Activated T-helper 2 cell treated with anti-CD3 and anti-CD28 coated beads, Interferon-gamma antibody, Interleukin-2, Interleukin-4, amounts not matched to agents 10 μg/mL and 5 μg/mL and 100 μg/mL, durations not matched to agents 14 hours and 24 hours and 36 hours (primary cell): ENCODE measurements around the gene ASIC3. TPM values are rescaled to one million over a fixed set of nuclear protein-coding genes. Genes with fewer than 3 reads are reported as not detected.

Experiments used
- DNase-seq: peaks from one replicate; pipeline ENCODE4 v3.0.0; 2021; ENCODE audit warnings: low spot score
- H3K27ac Mint-ChIP-seq: one replicate; pipeline ENCODE4 v1.8.0; 2021; ENCODE audit warnings: mixed read lengths
- H3K27me3 Mint-ChIP-seq: one replicate; pipeline ENCODE4 v1.8.0; 2021; ENCODE audit warnings: low read depth, mixed read lengths
- H3K36me3 Mint-ChIP-seq: one replicate; pipeline ENCODE4 v1.8.0; 2021; ENCODE audit warnings: low read depth, mixed read lengths
- H3K4me1 Mint-ChIP-seq: one replicate; pipeline ENCODE4 v1.8.0; 2021; ENCODE audit warnings: low read depth, mixed read lengths
- H3K4me3 Mint-ChIP-seq: one replicate; pipeline ENCODE4 v1.8.0; 2021; ENCODE audit warnings: low read depth, mild to moderate bottlenecking, moderate library complexity, mixed read lengths
- H3K9me3 Mint-ChIP-seq: one replicate; pipeline ENCODE4 v1.8.0; 2021; ENCODE audit warnings: mixed read lengths
- intact Hi-C: fragments of 100-400 bp; cut with micrococcal nuclease; formaldehyde crosslinking; loops from one replicate; pipeline ENCODE4 v1.15.1; 2023
- total RNA-seq: library from RNA; stranded (reverse); gene quantifications from 2 replicates; pipeline ENCODE4 v1.2.3, GENCODE V29; 2022

ASIC3 gene
- total RNA-seq, 1 donor from 2014 or later = 4.0 TPM

DNA sequence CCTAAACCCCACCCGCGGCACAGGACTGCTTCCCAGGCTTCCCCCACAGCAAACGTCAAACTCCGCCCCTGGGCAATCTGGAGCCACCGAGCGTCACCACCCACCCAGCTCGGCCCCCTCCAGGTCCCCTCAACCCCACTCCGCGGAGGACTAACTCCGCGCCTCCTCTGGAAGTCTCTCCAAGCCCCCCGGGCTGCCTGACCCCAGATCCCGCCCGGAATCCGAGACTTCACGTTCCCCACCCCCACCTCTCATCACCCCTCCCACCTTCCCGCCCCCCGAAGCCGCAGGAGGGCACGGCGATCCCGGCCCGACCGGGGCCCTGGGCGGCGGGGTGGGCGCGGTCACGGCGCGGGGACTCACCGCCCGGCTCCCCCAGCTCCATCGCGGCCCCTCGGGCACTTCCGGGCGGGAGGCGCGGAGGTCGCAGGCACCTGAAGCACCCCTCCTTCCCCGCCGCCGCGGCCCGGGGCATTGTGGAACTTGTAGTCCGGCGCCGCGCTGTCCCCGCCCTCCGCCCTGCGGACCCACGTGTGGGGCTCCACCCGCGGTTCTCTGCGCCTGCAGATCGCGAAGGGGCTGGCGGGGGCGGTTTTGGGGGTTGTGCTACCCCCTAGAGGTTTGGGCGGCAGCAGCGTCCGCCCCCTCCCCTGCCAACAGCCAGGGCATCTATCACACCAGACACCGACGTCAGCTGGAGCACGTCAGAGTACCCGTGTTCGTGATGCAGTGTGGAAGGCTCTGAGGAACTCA, 34.9 kb downstream of the ASIC3 start, which contains the start of gene TMUB1:
TMUB1 (minus strand) TSS at position 423 of the 753 bp plus-strand sequence. CDS start 930 bp downstream, outside the sequence.
- peak; percentile 76 for DNase-seq
- H3K4me1 Mint-ChIP-seq = peaks cover 26% of the 10 kb centered on the region
- H3K4me3 Mint-ChIP-seq = peak within 1 kb of the TSS; percentile 94
- H3K27me3 Mint-ChIP-seq = peaks cover 6% of the 10 kb centered on the region
- peak within 1 kb of the TSS; percentile 86 for H3K27ac Mint-ChIP-seq
- H3K9me3 Mint-ChIP-seq = no peaks in the 10 kb centered on the region
- H3K36me3 Mint-ChIP-seq = peaks cover 17% of the 10 kb centered on the region
- intact Hi-C loops = loop anchor here (1.0 to 10.0 kb wide), 2 partner anchors 55 to 142 kb away; partner anchors contain the start of genes ABCB8 and ABCF2

- H3K36me3 Mint-ChIP-seq = peaks cover 15% of the 10 kb centered on the region
- H3K4me1 Mint-ChIP-seq = peaks cover 26% of the 10 kb centered on the region
- H3K27ac Mint-ChIP-seq = peak overlapping the region; percentile 6
- peak overlapping the region; percentile 70 for H3K4me3 Mint-ChIP-seq
- no peaks in the 10 kb centered on the region for H3K9me3 Mint-ChIP-seq
- H3K27me3 Mint-ChIP-seq = peaks cover 6% of the 10 kb centered on the region
- intact Hi-C loops = loop anchor here (1.0 to 10.0 kb wide), 2 partner anchors 55 to 141 kb away; partner anchors contain the start of genes ABCB8 and ABCF2
- DNase-seq = no peak
Measured at GRCh38 chr7:151083824-151084160, 35.5 kb downstream of the ASIC3 start.

- intact Hi-C loops = loop anchor here (5.0 to 10.0 kb wide), 2 partner anchors 139 to 418 kb away; partner anchors contain the start of gene ABCF2
- peak overlapping the region; percentile 78 for H3K27ac Mint-ChIP-seq
Measured at GRCh38 chr7:151085329-151085690, 37.0 kb downstream of the ASIC3 start.

GRCh38 chr7:151085691-151086620, 37.6 kb downstream of the ASIC3 start, which contains the start of gene AGAP3:
Gene AGAP3 (plus strand): TSS chr7:151086475. CDS start chr7:151086742, 267 bp downstream.
- intact Hi-C loops = loop anchor here (5.0 to 10.0 kb wide), 2 partner anchors 139 to 419 kb away; partner anchors contain the start of gene ABCF2
- Mint-ChIP-seq H3K27me3 (peaks cover 8% of the 10 kb centered on the region), H3K36me3 (peaks cover 9% of the 10 kb centered on the region), H3K9me3 (no peaks in the 10 kb centered on the region), H3K4me3 (peak within 1 kb of the TSS; percentile 87), H3K4me1 (peaks cover 24% of the 10 kb centered on the region), H3K27ac (peak within 1 kb of the TSS; percentile 79)
- peak; percentile 46 for DNase-seq

More at GRCh38 chr7:151085329-151085690, 37.0 kb downstream of the ASIC3 start:
- H3K9me3 Mint-ChIP-seq = no peaks in the 10 kb centered on the region
- peaks cover 8% of the 10 kb centered on the region for H3K27me3 Mint-ChIP-seq
- peaks cover 9% of the 10 kb centered on the region for H3K36me3 Mint-ChIP-seq
- peak overlapping the region; percentile 86 for H3K4me3 Mint-ChIP-seq
- H3K4me1 Mint-ChIP-seq = peaks cover 24% of the 10 kb centered on the region
- DNase-seq = no peak

GRCh38 chr7:151086802-151087244, 38.5 kb downstream of the ASIC3 start:
- peak overlapping the region; percentile 79 for H3K27ac Mint-ChIP-seq
- H3K4me3 Mint-ChIP-seq = peak overlapping the region; percentile 87
- H3K27me3 Mint-ChIP-seq = peaks cover 8% of the 10 kb centered on the region
- peaks cover 9% of the 10 kb centered on the region for H3K36me3 Mint-ChIP-seq
- H3K9me3 Mint-ChIP-seq = no peaks in the 10 kb centered on the region
- intact Hi-C loops = loop anchor here (5.0 to 10.0 kb wide), 2 partner anchors 138 to 420 kb away; partner anchors contain the start of gene ABCF2
- peak; percentile 28 for DNase-seq
- peaks cover 24% of the 10 kb centered on the region for H3K4me1 Mint-ChIP-seq

- Mint-ChIP-seq H3K4me1 (peaks cover 23% of the 10 kb centered on the region), H3K27ac (peak overlapping the region; percentile 58)
- intact Hi-C loops = loop anchor here (1.0 to 10.0 kb wide), 3 partner anchors 24 to 420 kb away; partner anchors contain the start of gene ABCF2
Measured at GRCh38 chr7:151087245-151088018, 39.1 kb downstream of the ASIC3 start.

DNA sequence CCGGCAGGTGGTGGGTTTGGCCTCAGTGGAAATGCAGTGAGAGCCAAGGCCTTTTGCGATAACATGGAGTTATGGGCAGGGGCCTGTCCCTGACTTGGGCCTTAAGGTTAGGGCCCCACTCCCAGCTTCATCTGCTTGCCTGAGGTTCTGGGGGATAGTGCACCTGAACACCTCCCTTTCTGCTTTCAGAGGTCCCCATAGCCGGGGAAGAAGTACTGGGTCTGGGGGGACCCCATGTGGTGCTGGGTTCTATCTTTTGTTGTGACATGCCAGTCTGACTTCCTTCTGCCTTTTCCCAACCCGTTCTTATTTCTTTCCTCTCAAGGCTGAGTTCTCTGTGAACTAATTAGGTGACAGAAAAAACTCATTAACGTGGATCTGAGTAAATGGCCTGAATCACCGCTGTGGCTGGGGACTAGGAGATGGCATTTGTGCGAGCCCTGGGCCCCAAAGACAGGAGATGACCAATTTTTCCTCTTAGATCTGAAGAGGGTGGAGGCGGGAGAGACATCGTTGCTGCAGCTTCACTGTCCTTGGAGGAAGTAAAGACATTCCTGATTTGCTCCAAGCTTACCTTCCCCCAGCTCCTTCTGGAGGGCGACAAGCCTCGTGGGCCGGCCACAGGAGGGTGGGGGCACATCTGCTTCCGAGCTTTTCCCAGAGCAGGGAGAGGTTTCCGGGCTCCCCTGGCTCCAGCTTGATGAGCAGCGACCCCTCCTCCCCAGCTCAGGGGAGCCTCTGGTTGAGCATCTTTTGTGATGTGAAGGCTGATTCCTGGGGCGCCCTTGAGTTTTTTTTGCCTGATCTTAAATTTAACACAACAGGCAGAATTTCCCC, 39.9 kb downstream of the ASIC3 start:
- peaks cover 8% of the 10 kb centered on the region for H3K27me3 Mint-ChIP-seq
- H3K9me3 Mint-ChIP-seq = no peaks in the 10 kb centered on the region
- peaks cover 4% of the 10 kb centered on the region for H3K36me3 Mint-ChIP-seq
- H3K27ac Mint-ChIP-seq = no peak overlapping the region
- peak overlapping the region; percentile 59 for H3K4me3 Mint-ChIP-seq
- DNase-seq = no peak
- peaks cover 19% of the 10 kb centered on the region for H3K4me1 Mint-ChIP-seq
- intact Hi-C loops = loop anchor here (1.0 to 10.0 kb wide), 3 partner anchors 23 to 421 kb away; partner anchors contain the start of gene ABCF2

More at GRCh38 chr7:151087245-151088018, 39.1 kb downstream of the ASIC3 start:
- no peak for DNase-seq
- Mint-ChIP-seq H3K9me3 (no peaks in the 10 kb centered on the region), H3K4me3 (peak overlapping the region; percentile 87), H3K27me3 (peaks cover 8% of the 10 kb centered on the region), H3K36me3 (peaks cover 9% of the 10 kb centered on the region)

DNA sequence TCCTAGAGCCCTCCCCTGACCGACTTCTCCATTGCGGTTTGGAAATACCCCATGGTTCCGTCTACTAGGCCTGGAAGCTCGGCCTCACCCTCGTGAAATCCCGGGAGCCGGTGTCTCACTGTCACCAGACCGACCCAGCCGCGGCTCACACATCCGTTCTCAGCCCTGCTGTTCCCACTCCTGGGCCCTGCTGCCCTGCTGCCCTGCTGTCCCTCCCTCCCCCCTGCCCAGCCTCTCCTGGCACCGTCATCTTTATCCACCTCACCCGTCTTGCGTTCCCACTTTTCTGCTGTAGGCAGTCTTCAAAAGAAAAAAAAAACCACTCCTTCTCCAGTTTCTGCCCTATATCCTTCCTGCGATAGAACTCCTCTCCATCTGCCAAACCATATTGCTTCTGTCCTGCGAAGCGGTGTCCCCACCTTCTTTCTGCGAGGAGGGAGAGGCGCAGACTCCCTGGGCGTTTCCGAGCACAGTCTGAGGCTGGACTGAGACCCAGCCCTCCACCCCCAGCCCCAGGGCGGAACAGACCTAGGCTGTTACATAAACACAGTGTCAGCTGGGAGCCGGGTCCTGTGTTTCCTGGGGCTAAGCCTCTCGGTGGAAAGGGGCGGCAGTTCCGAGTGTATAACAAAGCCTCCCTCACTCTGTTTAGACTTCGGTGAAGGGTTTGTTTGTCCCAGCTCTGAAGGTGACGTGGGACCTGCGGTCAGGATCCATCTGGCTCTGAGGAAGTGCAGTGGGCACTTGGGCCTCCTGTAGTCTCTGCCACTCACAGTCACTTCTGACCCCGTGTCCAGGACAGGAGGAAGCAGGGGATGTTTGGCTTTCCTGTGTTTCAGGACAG, 40.7 kb downstream of the ASIC3 start:
- Mint-ChIP-seq H3K9me3 (no peaks in the 10 kb centered on the region), H3K4me3 (peak overlapping the region; percentile 70), H3K4me1 (peaks cover 18% of the 10 kb centered on the region), H3K27me3 (peaks cover 8% of the 10 kb centered on the region), H3K36me3 (peaks cover 4% of the 10 kb centered on the region), H3K27ac (no peak overlapping the region)
- DNase-seq = no peak
- intact Hi-C loops = loop anchor here (1.0 to 10.0 kb wide), 3 partner anchors 22 to 422 kb away; partner anchors contain the start of gene ABCF2

DNA sequence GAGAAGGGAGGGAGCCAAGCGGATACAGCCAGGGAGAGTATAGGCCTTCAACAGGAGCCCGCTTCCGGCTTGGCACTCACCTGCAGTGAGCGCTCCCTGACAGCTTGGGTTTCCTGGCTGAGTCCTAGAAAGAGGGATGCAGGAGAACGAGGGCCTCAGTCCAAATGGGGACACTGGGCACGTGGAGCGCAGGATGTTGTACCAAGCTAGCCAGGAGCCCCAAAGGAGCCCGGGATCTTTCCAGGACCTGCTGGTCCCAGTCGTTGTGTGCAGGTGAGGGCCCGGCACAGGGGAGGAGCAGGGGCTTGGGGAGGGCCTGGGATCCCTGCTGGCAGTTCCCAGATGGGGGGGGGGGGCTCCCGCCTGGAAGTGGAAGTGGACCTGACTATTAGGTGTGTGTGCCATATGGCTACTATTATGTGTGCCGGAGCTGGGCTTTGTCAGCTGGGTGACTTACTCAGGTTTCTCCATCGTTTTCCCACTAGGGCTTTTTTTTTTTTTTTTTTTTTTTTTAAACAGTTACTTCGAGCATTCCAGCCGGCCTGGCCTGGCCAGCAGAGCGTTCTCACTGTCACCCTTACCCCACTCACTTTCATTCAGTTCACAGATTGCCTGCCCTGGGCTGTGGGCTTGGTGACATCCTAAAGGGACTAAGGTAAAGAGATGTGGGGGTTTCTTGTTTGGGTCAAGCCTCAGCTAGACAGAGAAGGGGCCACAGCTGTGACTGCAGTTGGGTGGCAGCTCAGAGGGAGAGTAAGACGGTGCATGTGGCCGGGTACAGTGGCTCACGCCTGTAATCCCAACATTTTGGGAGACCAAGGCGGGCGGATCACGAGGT, 41.8 kb downstream of the ASIC3 start:
- DNase-seq = no peak
- H3K27me3 Mint-ChIP-seq = peaks cover 5% of the 10 kb centered on the region
- intact Hi-C loops = loop anchor here (5.0 to 10.0 kb wide), 2 partner anchors 135 to 423 kb away; partner anchors contain the start of gene ABCF2
- H3K4me1 Mint-ChIP-seq = peaks cover 13% of the 10 kb centered on the region
- no peak overlapping the region for H3K4me3 Mint-ChIP-seq
- H3K9me3 Mint-ChIP-seq = no peaks in the 10 kb centered on the region
- H3K27ac Mint-ChIP-seq = no peak overlapping the region
- peaks cover 4% of the 10 kb centered on the region for H3K36me3 Mint-ChIP-seq

GRCh38 chr7:151091003-151091402, 42.7 kb downstream of the ASIC3 start:
- H3K9me3 Mint-ChIP-seq = no peaks in the 10 kb centered on the region
- H3K27me3 Mint-ChIP-seq = peaks cover 2% of the 10 kb centered on the region
- no peak for DNase-seq
- no peak overlapping the region for H3K4me3 Mint-ChIP-seq
- peaks cover 11% of the 10 kb centered on the region for H3K4me1 Mint-ChIP-seq
- intact Hi-C loops = no loop called here
- no peak overlapping the region for H3K27ac Mint-ChIP-seq
- peaks cover 4% of the 10 kb centered on the region for H3K36me3 Mint-ChIP-seq
